Stimulated activated naive CD8-positive, alpha-beta T cell treated with anti-CD3 and anti-CD28 coated beads, Interleukin-15, Interleukin-2, amounts not matched to agents 100 ng/mL and 50 ng/mL, for 24 hours (primary cell): ENCODE data around the gene DGKZ.

Experiments used
- H3K27ac Mint-ChIP-seq: one replicate; pipeline ENCODE4 v1.8.0; 2021; ENCODE audit warnings: mild to moderate bottlenecking, mixed read lengths
- H3K27me3 Mint-ChIP-seq: one replicate; pipeline ENCODE4 v1.8.0; 2021; ENCODE audit warnings: mixed read lengths
- H3K36me3 Mint-ChIP-seq: one replicate; pipeline ENCODE4 v1.8.0; 2021; ENCODE audit warnings: low read depth, mixed read lengths
- H3K4me1 Mint-ChIP-seq: one replicate; pipeline ENCODE4 v1.8.0; 2021; ENCODE audit warnings: low read depth, mixed read lengths
- H3K4me3 Mint-ChIP-seq: one replicate; pipeline ENCODE4 v1.8.0; 2021; ENCODE audit warnings: mild to moderate bottlenecking, mixed read lengths
- H3K9me3 Mint-ChIP-seq: one replicate; pipeline ENCODE4 v1.8.0; 2021; ENCODE audit warnings: mixed read lengths

Gene DGKZ

GRCh38 chr11:46420513-46420912 lies 73.2 kb downstream of the DGKZ start:
- Mint-ChIP-seq H3K27me3 (no peaks in the 10 kb centered on the region), H3K27ac (no peak overlapping the region), H3K4me1 (peaks cover 16% of the 10 kb centered on the region), H3K4me3 (no peak overlapping the region), H3K36me3 (peaks cover 39% of the 10 kb centered on the region), H3K9me3 (no peaks in the 10 kb centered on the region)

GRCh38 chr11:46421257-46421880 lies 74.1 kb downstream of the DGKZ start:
- Mint-ChIP-seq H3K27me3 (no peaks in the 10 kb centered on the region), H3K4me3 (no peak overlapping the region), H3K9me3 (no peaks in the 10 kb centered on the region), H3K27ac (no peak overlapping the region), H3K36me3 (peaks cover 31% of the 10 kb centered on the region), H3K4me1 (peaks cover 9% of the 10 kb centered on the region)

GRCh38 chr11:46422588-46422987 lies 75.3 kb downstream of the DGKZ start:
- peaks cover 34% of the 10 kb centered on the region for H3K36me3 Mint-ChIP-seq
- H3K4me1 Mint-ChIP-seq = peaks cover 9% of the 10 kb centered on the region
- no peak overlapping the region for H3K4me3 Mint-ChIP-seq
- H3K27me3 Mint-ChIP-seq = no peaks in the 10 kb centered on the region
- no peak overlapping the region for H3K27ac Mint-ChIP-seq
- H3K9me3 Mint-ChIP-seq = no peaks in the 10 kb centered on the region

GRCh38 chr11:46426233-46426991 lies 79.1 kb downstream of the DGKZ start:
- no peaks in the 10 kb centered on the region for H3K9me3 Mint-ChIP-seq
- H3K36me3 Mint-ChIP-seq = peaks cover 30% of the 10 kb centered on the region
- no peaks in the 10 kb centered on the region for H3K27me3 Mint-ChIP-seq
- H3K4me3 Mint-ChIP-seq = no peak overlapping the region
- no peaks in the 10 kb centered on the region for H3K4me1 Mint-ChIP-seq
- no peak overlapping the region for H3K27ac Mint-ChIP-seq

- Mint-ChIP-seq H3K27me3 (no peaks in the 10 kb centered on the region), H3K4me3 (no peak overlapping the region), H3K4me1 (no peaks in the 10 kb centered on the region), H3K27ac (no peak overlapping the region), H3K36me3 (peaks cover 30% of the 10 kb centered on the region), H3K9me3 (no peaks in the 10 kb centered on the region)
These were observed 80.1 kb downstream of the DGKZ start for GRCh38 chr11:46427364-46427763.

GRCh38 chr11:46429717-46430116 lies 82.5 kb downstream of the DGKZ start:
- H3K4me1 Mint-ChIP-seq = no peaks in the 10 kb centered on the region
- H3K27me3 Mint-ChIP-seq = no peaks in the 10 kb centered on the region
- H3K4me3 Mint-ChIP-seq = no peak overlapping the region
- H3K9me3 Mint-ChIP-seq = no peaks in the 10 kb centered on the region
- no peak overlapping the region for H3K27ac Mint-ChIP-seq
- H3K36me3 Mint-ChIP-seq = peaks cover 30% of the 10 kb centered on the region
